Skeletal muscle tissue (tissue), 4 donors: ENCODE data around the gene MAP2K6. TPM values are rescaled to one million over a fixed set of nuclear protein-coding genes. Genes with fewer than 3 reads are reported as not detected.

Source experiments
- H3K27ac ChIP-seq: one replicate; pipeline ENCODE4 v1.7.0; 2013; ENCODE audit warnings: mild to moderate bottlenecking, low read depth, low read length, inconsistent platforms
- H3K27me3 ChIP-seq, 3 donors: one replicate each; pipeline ENCODE4 v1.7.0; 2013; ENCODE audit warnings: low read length in 3 of 3; ENCODE audit not compliant: control insufficient read depth in 3 of 3, insufficient read depth in 3 of 3
- H3K36me3 ChIP-seq, 3 donors: one replicate each; pipeline ENCODE4 v1.7.0; 2013; ENCODE audit warnings: low read length in 3 of 3; ENCODE audit not compliant: control insufficient read depth in 3 of 3, insufficient read depth in 3 of 3
- H3K4me1 ChIP-seq, 3 donors: one replicate each; pipeline ENCODE4 v1.7.0; 2013; ENCODE audit warnings: low read length in 3 of 3, mild to moderate bottlenecking in 3 of 3; ENCODE audit not compliant: control insufficient read depth in 3 of 3, insufficient read depth in 3 of 3
- H3K4me3 ChIP-seq, 3 donors: one replicate each; pipeline ENCODE4 v1.7.0; 2013; ENCODE audit warnings: low read length in 3 of 3
- H3K9ac ChIP-seq, 3 donors: one replicate each; pipeline ENCODE4 v1.7.0; 2013; ENCODE audit warnings: low read length in 3 of 3, mild to moderate bottlenecking in 3 of 3, moderate library complexity in 2 of 3, low read depth in 1 of 3
- H3K9me3 ChIP-seq, 3 donors: one replicate each; pipeline ENCODE4 v1.7.0; 2013; ENCODE audit warnings: low read length in 3 of 3; ENCODE audit not compliant: control insufficient read depth in 3 of 3
- total RNA-seq: library from RNA; depleted of rRNA; stranded (reverse); fragments of >200 nt; gene quantifications from one replicate; pipeline ENCODE4 v1.2.3, GENCODE V29; 2014
- donor health status: Osteomylitis.

MAP2K6 gene
- total RNA-seq, 1 donor from 2014 or later = 13.6 TPM

DNA sequence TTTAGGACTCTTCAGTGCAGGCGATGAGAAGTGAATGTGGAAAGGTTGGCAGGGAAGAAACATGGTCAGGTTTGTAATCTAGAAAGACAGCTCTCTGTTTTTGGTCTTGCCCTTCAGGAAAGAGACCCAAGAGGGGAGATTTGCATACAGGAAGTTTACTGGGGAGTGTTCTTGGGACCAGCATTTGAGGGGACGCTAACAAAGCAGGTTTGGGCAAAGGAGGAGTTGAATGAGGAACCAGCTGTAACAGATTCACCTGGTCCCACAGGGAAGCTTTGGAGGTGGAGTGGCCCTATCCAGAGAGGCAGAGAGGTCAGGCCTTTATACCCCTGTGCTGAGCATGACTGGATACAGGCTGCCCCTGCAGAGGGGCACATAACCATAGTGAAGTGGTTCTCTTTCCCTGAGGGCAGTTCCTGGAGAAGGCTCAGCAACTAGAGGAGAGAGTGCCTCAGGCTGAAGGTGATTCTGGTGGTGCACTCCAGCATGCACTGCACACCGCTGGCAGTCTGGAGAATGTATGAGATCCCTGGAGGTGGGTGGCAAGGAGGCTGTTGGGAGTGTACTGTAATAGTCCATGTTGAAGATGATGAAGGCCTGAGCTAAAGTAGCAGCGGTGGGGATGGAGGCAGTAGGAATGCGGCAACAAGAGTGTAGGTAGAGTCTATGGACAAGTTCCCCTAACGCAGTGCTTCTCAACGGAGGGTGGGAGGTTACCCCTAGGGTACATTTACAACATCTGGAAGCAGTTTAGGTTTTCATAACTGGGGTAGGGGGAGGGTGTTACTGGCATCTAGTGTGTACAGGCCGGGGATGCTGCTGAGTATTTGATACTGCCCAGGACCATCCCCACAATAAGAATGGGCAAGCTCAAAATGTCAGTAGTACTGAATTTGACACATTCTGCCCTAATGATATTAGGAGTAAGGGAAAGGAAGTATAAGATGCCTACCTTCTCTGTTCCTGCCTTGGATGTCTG is 37.2 kb downstream of the MAP2K6 start:
- no peak overlapping the region for H3K9ac ChIP-seq
- H3K27me3 ChIP-seq = no peaks in the 10 kb centered on the region
- no peaks in the 10 kb centered on the region for H3K36me3 ChIP-seq
- peaks cover 16 to 24% (median 20%) of the 10 kb centered on the region in 3 donors for H3K4me1 ChIP-seq
- no peak overlapping the region for H3K27ac ChIP-seq
- H3K9me3 ChIP-seq = no peaks in the 10 kb centered on the region
- peak overlapping the region in 1 of 3 donors; percentile 29 for H3K4me3 ChIP-seq

DNA sequence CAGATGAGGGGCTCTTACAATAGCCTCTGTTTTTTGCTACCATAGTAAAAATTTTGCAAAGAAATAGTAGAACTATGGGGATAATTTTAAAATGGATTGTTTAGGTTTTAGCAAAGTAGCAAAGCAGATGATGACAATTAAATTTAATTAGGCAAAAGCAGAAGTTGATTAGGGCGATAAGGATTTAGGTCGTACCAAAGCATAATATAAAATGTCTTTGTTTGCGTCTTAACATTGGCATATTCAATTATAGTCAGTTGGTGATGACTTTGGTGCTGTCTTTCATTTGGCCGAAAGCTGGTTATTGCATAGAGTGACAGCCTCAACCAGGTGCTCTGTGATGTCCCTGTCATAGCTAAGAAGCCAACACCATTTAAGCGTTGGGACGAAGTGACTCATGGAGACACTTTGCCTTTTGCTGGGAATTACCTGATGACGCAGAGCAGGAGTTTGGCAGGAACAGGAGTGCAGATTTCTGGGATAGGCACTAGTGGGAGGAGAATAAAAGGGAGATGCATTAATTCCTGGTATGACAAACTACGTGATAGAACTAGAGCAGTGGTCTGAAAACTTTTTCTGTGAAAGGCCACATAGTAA is 38.3 kb downstream of the MAP2K6 start:
- no peaks in the 10 kb centered on the region for H3K36me3 ChIP-seq
- H3K9ac ChIP-seq = no peak overlapping the region
- no peak overlapping the region for H3K4me3 ChIP-seq
- peaks cover 12 to 20% (median 16%) of the 10 kb centered on the region in 3 donors for H3K4me1 ChIP-seq
- H3K27ac ChIP-seq = peak overlapping the region; percentile 2
- no peaks in the 10 kb centered on the region for H3K9me3 ChIP-seq
- no peaks in the 10 kb centered on the region for H3K27me3 ChIP-seq

DNA sequence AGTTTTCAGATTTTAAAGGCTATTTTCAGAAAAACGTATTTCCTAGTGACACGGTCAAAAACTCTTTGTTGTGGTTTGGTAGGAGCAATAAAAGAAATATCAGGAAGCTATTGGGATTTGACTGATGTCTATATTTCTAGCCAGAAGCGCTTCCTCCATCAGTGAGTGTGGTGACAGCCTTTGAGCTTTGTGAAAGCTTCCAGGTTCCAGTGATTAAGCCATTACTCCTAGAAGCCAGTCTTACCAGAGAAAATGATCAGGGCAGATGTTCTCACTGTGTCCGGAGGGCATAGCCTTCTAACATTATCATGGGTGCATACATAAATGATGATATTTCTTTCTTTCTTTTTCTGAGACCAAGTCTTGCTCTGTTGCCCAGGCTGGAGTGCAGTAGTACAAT is 39.6 kb downstream of the MAP2K6 start:
- Histone ChIP-seq H3K27me3 (no peaks in the 10 kb centered on the region), H3K9me3 (no peaks in the 10 kb centered on the region), H3K36me3 (no peaks in the 10 kb centered on the region), H3K27ac (no peak overlapping the region), H3K4me1 (peaks cover 3 to 11% (median 8%) of the 10 kb centered on the region in 3 donors), H3K4me3 (no peak overlapping the region), H3K9ac (no peak overlapping the region)

DNA sequence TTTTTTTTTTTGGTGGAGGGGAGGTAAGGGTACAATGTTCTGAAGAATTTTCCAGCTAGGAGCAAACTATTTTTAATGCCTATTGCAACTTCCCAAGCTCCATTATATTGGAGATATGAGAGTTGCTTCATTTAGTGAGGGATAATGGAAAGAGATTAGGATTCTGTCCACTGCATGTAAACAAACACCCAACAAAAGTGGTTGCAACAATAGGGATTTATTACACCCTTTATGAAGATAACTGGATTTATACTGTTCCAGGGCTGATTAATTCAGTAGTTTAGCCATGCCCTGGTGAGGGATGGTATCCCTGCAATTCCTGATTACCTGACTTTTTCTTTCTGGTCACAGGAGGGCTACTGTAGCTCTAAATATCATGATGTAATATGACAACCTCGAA is 40.5 kb downstream of the MAP2K6 start:
- H3K4me1 ChIP-seq = peaks cover 3 to 12% (median 8%) of the 10 kb centered on the region in 3 donors
- no peak overlapping the region for H3K4me3 ChIP-seq
- no peak overlapping the region for H3K27ac ChIP-seq
- no peaks in the 10 kb centered on the region for H3K9me3 ChIP-seq
- H3K27me3 ChIP-seq = no peaks in the 10 kb centered on the region
- no peak overlapping the region for H3K9ac ChIP-seq
- H3K36me3 ChIP-seq = no peaks in the 10 kb centered on the region

DNA sequence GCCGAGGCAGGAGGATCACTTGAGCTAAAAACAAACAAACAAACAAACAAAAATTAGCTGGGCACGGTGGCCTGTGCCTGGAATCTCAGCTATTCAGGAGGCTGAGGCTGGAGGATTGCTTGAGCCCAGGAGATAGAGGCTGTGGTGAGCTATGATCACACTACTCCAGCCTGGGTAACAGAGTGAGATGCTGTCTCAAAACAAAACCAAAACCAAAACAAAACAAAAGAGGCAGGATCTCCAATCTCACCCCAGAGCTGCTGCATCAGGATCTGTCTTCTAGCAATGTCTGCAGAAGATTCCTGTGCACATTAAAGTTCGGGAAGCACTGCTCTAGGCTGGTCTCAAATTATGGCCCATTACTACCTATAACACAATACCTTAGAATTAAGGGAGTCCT is 43.1 kb downstream of the MAP2K6 start:
- no peak overlapping the region for H3K4me3 ChIP-seq
- H3K27ac ChIP-seq = no peak overlapping the region
- no peaks in the 10 kb centered on the region for H3K36me3 ChIP-seq
- no peaks in the 10 kb centered on the region for H3K9me3 ChIP-seq
- H3K4me1 ChIP-seq = peaks cover 7 to 30% (median 24%) of the 10 kb centered on the region in 3 donors
- H3K27me3 ChIP-seq = no peaks in the 10 kb centered on the region
- H3K9ac ChIP-seq = no peak overlapping the region

DNA sequence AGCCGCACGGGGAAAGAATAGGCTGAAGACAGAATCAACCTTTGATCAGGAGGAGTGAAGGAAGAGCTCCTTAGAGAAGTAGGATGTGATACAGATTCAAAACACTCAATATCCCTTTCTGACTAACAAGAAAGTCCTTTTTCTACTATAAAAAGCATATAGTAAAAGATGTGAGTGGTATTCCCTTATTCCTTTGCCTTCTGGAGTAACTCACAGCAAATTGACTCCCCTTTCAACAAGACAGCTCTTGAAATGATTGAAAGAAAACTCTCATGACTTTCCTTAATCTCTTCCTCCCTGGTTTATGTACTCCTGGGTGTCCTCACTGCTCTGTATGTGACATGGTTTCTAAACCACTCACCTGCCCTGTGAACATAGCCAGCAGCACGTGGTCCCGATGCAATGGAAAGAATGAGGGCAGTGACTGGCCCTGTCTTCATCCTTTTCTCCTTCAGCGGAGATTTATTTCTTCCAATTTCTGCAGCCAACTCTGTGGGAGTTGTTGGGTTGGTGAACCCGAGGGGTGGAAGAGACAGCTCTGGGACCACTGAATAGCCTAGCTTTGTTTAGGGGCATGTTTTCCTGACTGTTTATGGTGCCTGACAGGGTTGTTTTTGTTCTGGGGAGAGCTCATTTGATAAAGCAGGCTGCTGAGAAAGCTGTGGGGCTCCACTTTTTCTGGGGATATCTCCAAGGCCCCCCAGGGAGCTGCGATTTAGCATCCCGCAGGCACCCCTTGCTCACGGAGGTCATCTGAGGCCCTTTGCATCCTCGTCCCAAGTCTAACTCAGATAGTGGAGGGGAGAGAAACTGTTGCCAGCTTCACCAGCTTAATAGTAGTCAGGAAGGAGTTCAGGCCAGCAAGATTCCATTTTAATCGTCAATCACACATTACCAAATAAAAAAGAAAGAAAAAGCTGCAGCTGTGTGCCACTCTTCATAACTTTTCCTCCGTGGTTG is 46.7 kb downstream of the MAP2K6 start:
- peak overlapping the region; percentile 2 to 55 (median 39) for H3K4me3 ChIP-seq
- H3K4me1 ChIP-seq = peaks cover 8 to 34% (median 25%) of the 10 kb centered on the region in 3 donors
- peak overlapping the region; percentile 87 for H3K27ac ChIP-seq
- peak overlapping the region; percentile 36 to 80 (median 47) for H3K9ac ChIP-seq
- H3K36me3 ChIP-seq = no peaks in the 10 kb centered on the region
- no peaks in the 10 kb centered on the region for H3K9me3 ChIP-seq
- H3K27me3 ChIP-seq = no peaks in the 10 kb centered on the region

DNA sequence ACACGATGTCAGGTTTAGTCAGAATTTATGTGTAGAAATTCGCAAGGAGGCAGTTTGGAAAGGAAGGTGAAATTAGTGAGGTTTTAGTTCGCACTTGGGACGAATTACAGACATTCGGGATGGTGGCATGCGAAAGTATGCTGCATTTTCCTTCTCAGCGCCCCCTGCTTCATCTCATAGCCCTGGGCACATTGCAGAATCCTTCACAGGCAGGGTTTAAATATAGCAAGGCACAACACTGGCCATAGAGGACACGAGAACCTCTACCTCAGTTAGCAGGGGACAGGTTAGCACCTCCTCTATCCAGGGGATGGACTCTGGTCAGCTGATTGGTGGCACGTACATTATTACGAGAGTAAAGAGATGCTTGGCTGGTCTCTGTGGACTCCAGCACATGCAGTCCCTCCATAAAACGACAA is 47.5 kb downstream of the MAP2K6 start:
- H3K4me3 ChIP-seq = peak overlapping the region; percentile 2 to 55 (median 39)
- H3K27me3 ChIP-seq = no peaks in the 10 kb centered on the region
- peaks cover 8 to 34% (median 25%) of the 10 kb centered on the region in 3 donors for H3K4me1 ChIP-seq
- H3K27ac ChIP-seq = peak overlapping the region; percentile 87
- H3K9ac ChIP-seq = peak overlapping the region; percentile 36 to 80 (median 47)
- no peaks in the 10 kb centered on the region for H3K36me3 ChIP-seq
- H3K9me3 ChIP-seq = no peaks in the 10 kb centered on the region

DNA sequence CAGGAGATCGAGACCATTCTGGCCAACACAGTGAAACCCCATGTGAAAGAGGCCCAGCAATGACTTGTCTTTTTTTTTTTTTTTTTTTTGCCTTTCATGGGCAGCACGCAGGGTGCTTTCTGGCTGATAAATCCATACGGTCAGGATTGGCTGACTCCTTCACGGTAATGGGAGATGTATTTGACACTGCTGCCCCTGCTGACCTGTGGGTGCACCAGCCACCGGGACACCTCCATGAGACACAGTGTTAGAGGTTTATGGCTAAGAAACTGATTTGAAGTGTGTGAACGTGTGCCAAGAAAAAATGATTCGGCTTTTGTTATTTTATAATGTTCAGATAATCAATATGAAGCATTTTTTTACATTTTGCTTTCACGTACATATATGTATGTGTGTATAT is 48.4 kb downstream of the MAP2K6 start:
- Histone ChIP-seq H3K27ac (peak overlapping the region; percentile 87), H3K4me1 (peaks cover 10 to 34% (median 25%) of the 10 kb centered on the region in 3 donors), H3K4me3 (peak overlapping the region in 1 of 3 donors; percentile 55)

DNA sequence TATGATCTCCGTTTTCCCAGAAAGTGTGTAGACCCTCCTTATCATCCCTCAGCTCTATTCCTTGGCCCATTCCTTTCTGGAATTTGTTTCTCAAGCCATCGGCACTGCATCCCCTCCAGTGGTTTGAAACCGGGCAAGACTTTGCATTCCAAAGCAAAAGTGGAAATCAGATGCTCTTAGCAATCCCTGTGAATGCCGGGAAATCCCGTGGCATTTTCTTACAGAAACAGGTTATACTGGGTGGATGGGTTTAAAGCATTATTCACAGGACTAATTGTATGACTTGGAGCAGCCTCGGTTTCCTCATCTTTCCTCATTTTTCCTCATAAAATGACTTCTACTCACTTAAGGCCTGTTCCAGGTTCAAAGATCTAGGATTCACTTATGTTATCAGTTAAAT is 52.0 kb downstream of the MAP2K6 start:
- no peak overlapping the region for H3K4me3 ChIP-seq
- no peak overlapping the region for H3K9ac ChIP-seq
- H3K9me3 ChIP-seq = no peaks in the 10 kb centered on the region
- H3K4me1 ChIP-seq = peaks cover 5 to 15% (median 13%) of the 10 kb centered on the region in 3 donors
- H3K27me3 ChIP-seq = no peaks in the 10 kb centered on the region
- no peaks in the 10 kb centered on the region for H3K36me3 ChIP-seq
- H3K27ac ChIP-seq = no peak overlapping the region

More for the DNA sequence above, 48.4 kb downstream of the MAP2K6 start:
- no peaks in the 10 kb centered on the region for H3K9me3 ChIP-seq
- no peaks in the 10 kb centered on the region for H3K27me3 ChIP-seq
- no peaks in the 10 kb centered on the region for H3K36me3 ChIP-seq
- H3K9ac ChIP-seq = peak overlapping the region in 1 of 3 donors; percentile 58
